ENCODE measurements around the gene ADM.

The ADM gene

DNA sequence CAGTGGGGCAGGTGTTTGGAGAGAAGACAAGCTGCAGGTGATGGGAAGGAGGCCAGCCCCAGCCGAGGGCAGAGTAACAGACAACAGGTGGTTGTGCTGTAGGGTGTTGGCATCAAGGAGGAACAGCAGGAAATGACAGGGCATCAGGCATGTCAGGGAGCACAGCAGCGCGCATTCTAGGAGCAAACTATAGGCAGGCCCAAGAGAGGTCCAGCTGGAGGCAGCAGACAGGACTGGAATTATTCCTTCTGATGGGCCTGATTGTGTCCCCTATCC, 13.6 kb downstream of the ADM start:
- H3K4me1 Mint-ChIP-seq = peaks cover 25% of the 10 kb centered on the region
- H3K36me3 Mint-ChIP-seq (ENCODE audit: low read depth) = peaks cover 4% of the 10 kb centered on the region
- DNase-seq = no peak
- no peak for TF ChIP-seq CTCF (IDR thresholded peaks at IDR 0.05)
- H3K27ac Mint-ChIP-seq = no peak overlapping the region
- H3K27me3 Mint-ChIP-seq (ENCODE audit: low read depth, poor library complexity) = peaks cover 10% of the 10 kb centered on the region
- peaks cover 10% of the 10 kb centered on the region for H3K9me3 Mint-ChIP-seq
- H3K4me3 Mint-ChIP-seq = no peak overlapping the region

- no peaks in the 10 kb centered on the region for H3K9me3 Mint-ChIP-seq
- H3K4me3 Mint-ChIP-seq = no peak overlapping the region
- no peak overlapping the region for H3K27ac Mint-ChIP-seq
- H3K4me1 Mint-ChIP-seq = peaks cover 20% of the 10 kb centered on the region
- no peak for TF ChIP-seq CTCF (IDR thresholded peaks at IDR 0.05)
- H3K27me3 Mint-ChIP-seq (ENCODE audit: low read depth, poor library complexity) = peaks cover 10% of the 10 kb centered on the region
- no peaks in the 10 kb centered on the region for H3K36me3 Mint-ChIP-seq (ENCODE audit: low read depth)
- no peak for DNase-seq
These were observed 15.1 kb downstream of the ADM start for GRCh38 chr11:10319702-10320558.

DNA sequence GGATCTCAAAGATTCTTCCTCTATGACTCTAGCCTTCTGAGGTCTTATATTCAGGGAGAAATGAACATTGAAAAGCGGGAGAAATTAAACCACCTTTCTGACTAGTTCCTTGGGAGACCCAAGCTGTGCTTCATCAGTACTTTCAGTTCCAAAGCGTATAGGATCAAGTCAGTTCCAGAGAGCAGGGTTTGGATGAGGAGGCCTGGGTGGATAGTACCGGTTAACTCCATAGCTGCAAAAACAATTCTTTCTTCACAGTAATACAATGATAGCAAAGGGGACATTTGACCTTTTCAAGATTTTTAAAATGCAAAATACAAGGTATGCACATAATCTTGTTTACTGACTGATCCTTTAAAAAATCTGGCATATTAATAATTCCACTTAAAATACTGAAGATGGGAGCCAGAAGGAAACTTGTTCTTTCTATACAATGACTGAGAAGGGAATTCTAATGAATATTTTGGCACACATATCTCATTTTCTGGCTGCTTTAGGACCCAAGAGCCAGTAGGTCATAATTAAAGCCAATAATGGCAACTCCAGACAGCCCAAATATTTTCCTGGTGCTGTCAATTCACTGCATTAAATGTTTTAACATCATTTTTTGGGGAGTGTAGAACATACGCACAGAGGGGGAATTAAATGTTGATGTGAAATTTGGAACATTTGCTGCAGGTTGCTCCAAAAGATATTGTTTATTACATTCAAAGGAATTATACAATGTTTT, 16.0 kb downstream of the ADM start:
- Mint-ChIP-seq H3K27ac (no peak overlapping the region), H3K4me1 (peaks cover 20% of the 10 kb centered on the region), H3K4me3 (no peak overlapping the region), H3K9me3 (no peaks in the 10 kb centered on the region), H3K27me3 (ENCODE audit: low read depth, poor library complexity) (peaks cover 10% of the 10 kb centered on the region), H3K36me3 (ENCODE audit: low read depth) (no peaks in the 10 kb centered on the region)
- TF ChIP-seq CTCF (IDR thresholded peaks at IDR 0.05) = no peak
- no peak for DNase-seq

- Mint-ChIP-seq H3K27me3 (ENCODE audit: low read depth, poor library complexity) (peaks cover 10% of the 10 kb centered on the region), H3K4me3 (no peak overlapping the region), H3K27ac (no peak overlapping the region), H3K4me1 (peaks cover 13% of the 10 kb centered on the region), H3K9me3 (no peaks in the 10 kb centered on the region), H3K36me3 (ENCODE audit: low read depth) (no peaks in the 10 kb centered on the region)
- DNase-seq = no peak
- no peak for TF ChIP-seq CTCF (IDR thresholded peaks at IDR 0.05)
These were observed 17.5 kb downstream of the ADM start for GRCh38 chr11:10322401-10322800.

GRCh38 chr11:10322830-10323792, 18.2 kb downstream of the ADM start:
- no peak overlapping the region for H3K4me3 Mint-ChIP-seq
- peak; percentile 61 for TF ChIP-seq CTCF (IDR thresholded peaks at IDR 0.05)
- no peaks in the 10 kb centered on the region for H3K9me3 Mint-ChIP-seq
- no peak overlapping the region for H3K27ac Mint-ChIP-seq
- peaks cover 10% of the 10 kb centered on the region for H3K27me3 Mint-ChIP-seq (ENCODE audit: low read depth, poor library complexity)
- no peak for DNase-seq
- no peaks in the 10 kb centered on the region for H3K36me3 Mint-ChIP-seq (ENCODE audit: low read depth)
- H3K4me1 Mint-ChIP-seq = peaks cover 7% of the 10 kb centered on the region

Measured in nephron progenitor cell (in vitro differentiated cells).